EH (cell line): ENCODE results near the gene C1R.

ENCODE experiments used
- DNase-seq: peaks from one replicate; pipeline ENCODE4 v3.0.0-alpha.2; 2015; ENCODE audit warnings: low read depth

Gene C1R

GRCh38 chr12:7034464-7034863 lies 57.8 kb downstream of the C1R start:
- no peak for DNase-seq

GRCh38 chr12:7032990-7033389 lies 59.3 kb downstream of the C1R start:
- DNase-seq = no peak

DNA sequence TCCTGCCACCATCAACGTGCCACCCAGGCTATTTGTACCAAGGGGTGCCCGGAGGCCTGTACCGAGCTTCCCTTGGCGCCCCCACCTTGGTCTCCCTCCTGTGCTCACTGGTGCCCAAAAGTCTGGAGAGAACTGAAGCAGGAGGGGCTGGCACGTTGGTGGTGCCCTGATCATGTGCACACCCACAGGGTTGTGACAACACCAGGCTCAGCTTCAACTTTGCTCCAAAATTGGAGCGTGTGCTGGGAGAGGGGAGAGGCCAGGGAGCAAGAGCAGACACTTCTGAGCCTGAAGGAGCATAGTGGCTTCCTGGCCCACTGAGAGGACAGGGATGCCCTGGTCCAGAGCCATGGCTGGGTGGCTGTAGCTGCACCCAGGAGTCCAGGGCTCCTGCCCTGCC lies 60.9 kb downstream of the C1R start:
- DNase-seq = no peak
